Bronchial epithelial cell (primary cell): ENCODE measurements around the gene GPR21. TPM values are rescaled to one million over a fixed set of nuclear protein-coding genes. Genes with fewer than 3 reads are reported as not detected.
A peak's percentile ranks its signal among the peaks of the same experiment; 100 is the strongest.

Experiments
- DNase-seq: peaks from one replicate; pipeline ENCODE4 v3.0.0-alpha.2; 2010; ENCODE audit warnings: low read depth
- FAIRE-seq: peaks from 2 replicates; lab custom pipeline; 2011; peaks lifted over from hg19 to GRCh38; lab: Jason Lieb, UNC
- H3K27me3 ChIP-seq: 2 replicates; pipeline ENCODE4 v1.5.1; 2011; ENCODE audit warnings: low read length; ENCODE audit not compliant: control insufficient read depth, insufficient read depth
- H3K36me3 ChIP-seq: 2 replicates; pipeline ENCODE4 v1.5.1; 2011; ENCODE audit warnings: low read length; ENCODE audit not compliant: control insufficient read depth, insufficient read depth
- H3K4me3 ChIP-seq: 2 replicates; pipeline ENCODE4 v1.5.1; 2011; ENCODE audit warnings: mild to moderate bottlenecking, low read depth, low read length, control low read depth
- CTCF ChIP-seq: IDR thresholded peaks from 2 replicates; pipeline ENCODE4 v1.5.1; 2011; ENCODE audit warnings: mild to moderate bottlenecking, moderate library complexity, low read length, control low read depth, inconsistent platforms; ENCODE audit not compliant: insufficient read depth, severe bottlenecking
- total RNA-seq: library from RNA; depleted of rRNA; stranded (reverse); fragments of >200 nt; gene quantifications from 2 replicates; pipeline ENCODE4 v1.2.1, GENCODE V29; 2014

The GPR21 gene
- total RNA-seq, 1 donor from 2014 or later, result 1.3 TPM

- no peak for FAIRE-seq
- peaks cover 9% of the 10 kb centered on the region for H3K36me3 ChIP-seq
- no peak for TF ChIP-seq CTCF
- no peaks in the 10 kb centered on the region for H3K27me3 ChIP-seq
- no peak for DNase-seq
- no peak overlapping the region for H3K4me3 ChIP-seq
Measured at GRCh38 chr9:123073991-123074422, 40.5 kb downstream of the GPR21 start.

- Histone ChIP-seq H3K36me3 (peaks cover 11% of the 10 kb centered on the region), H3K4me3 (no peak overlapping the region), H3K27me3 (no peaks in the 10 kb centered on the region)
- FAIRE-seq (no peak), DNase-seq (no peak)
- no peak for TF ChIP-seq CTCF
Measured at GRCh38 chr9:123074628-123075027, 41.2 kb downstream of the GPR21 start.

GRCh38 chr9:123080444-123080843 is 47.0 kb downstream of the GPR21 start:
- Histone ChIP-seq H3K36me3 (peaks cover 11% of the 10 kb centered on the region), H3K27me3 (no peaks in the 10 kb centered on the region), H3K4me3 (no peak overlapping the region)
- no peak for TF ChIP-seq CTCF
- no peak for FAIRE-seq
- no peak for DNase-seq

GRCh38 chr9:123081824-123082223 is 48.4 kb downstream of the GPR21 start:
- H3K4me3 ChIP-seq, result no peak overlapping the region
- DNase-seq (peak; percentile 42), FAIRE-seq (no peak)
- peak; percentile 47 for TF ChIP-seq CTCF
- H3K27me3 ChIP-seq, result no peaks in the 10 kb centered on the region
- peaks cover 6% of the 10 kb centered on the region for H3K36me3 ChIP-seq

GRCh38 chr9:123083680-123084079 is 50.2 kb downstream of the GPR21 start:
- FAIRE-seq (no peak), DNase-seq (no peak)
- peaks cover 6% of the 10 kb centered on the region for H3K36me3 ChIP-seq
- H3K4me3 ChIP-seq, result no peak overlapping the region
- no peaks in the 10 kb centered on the region for H3K27me3 ChIP-seq
- no peak for TF ChIP-seq CTCF

GRCh38 chr9:123084256-123084655 is 50.8 kb downstream of the GPR21 start:
- FAIRE-seq (no peak), DNase-seq (no peak)
- Histone ChIP-seq H3K27me3 (no peaks in the 10 kb centered on the region), H3K36me3 (peaks cover 8% of the 10 kb centered on the region), H3K4me3 (no peak overlapping the region)
- TF ChIP-seq CTCF, result no peak
